Stimulated activated CD4-positive, alpha-beta T cell treated with anti-CD3 and anti-CD28 coated beads, Interleukin-4, amount 100 ng/mL, for 1 hour (primary cell): ENCODE data around the gene TGFBR2.
A peak's percentile ranks its signal among the peaks of the same experiment; 100 is the strongest.

Experiments used
- DNase-seq: peaks from one replicate; pipeline ENCODE4 v3.0.0-alpha.2; 2020

The TGFBR2 gene

GRCh38 chr3:30606301-30607031 lies at the start of gene TGFBR2:
Gene TGFBR2 (plus strand): TSS chr3:30606601. CDS start chr3:30606884, 283 bp downstream.
- DNase-seq = peak; percentile 83

- DNase-seq = no peak
These were observed 48.6 kb upstream of the TGFBR2 start for GRCh38 chr3:30557746-30558303.

GRCh38 chr3:30563956-30564355 lies 42.4 kb upstream of the TGFBR2 start:
- DNase-seq = no peak

- no peak for DNase-seq
These were observed 39.2 kb upstream of the TGFBR2 start for GRCh38 chr3:30567139-30567753.

GRCh38 chr3:30576946-30577345 lies 29.5 kb upstream of the TGFBR2 start:
- DNase-seq = no peak

GRCh38 chr3:30577788-30578187 lies 28.6 kb upstream of the TGFBR2 start:
- no peak for DNase-seq

- DNase-seq = no peak
These were observed 27.9 kb upstream of the TGFBR2 start for GRCh38 chr3:30578479-30578878.

- no peak for DNase-seq
These were observed 27.3 kb upstream of the TGFBR2 start for GRCh38 chr3:30578986-30579579.

GRCh38 chr3:30581067-30581585 lies 25.3 kb upstream of the TGFBR2 start:
- no peak for DNase-seq

- DNase-seq = no peak
These were observed 24.4 kb upstream of the TGFBR2 start for GRCh38 chr3:30581982-30582381.

GRCh38 chr3:30583973-30584372 lies 22.4 kb upstream of the TGFBR2 start:
- no peak for DNase-seq

- DNase-seq = no peak
These were observed 20.7 kb upstream of the TGFBR2 start for GRCh38 chr3:30585654-30586053.

GRCh38 chr3:30586096-30586805 lies 20.1 kb upstream of the TGFBR2 start:
- DNase-seq = no peak

- no peak for DNase-seq
These were observed 19.5 kb upstream of the TGFBR2 start for GRCh38 chr3:30586806-30587486.

GRCh38 chr3:30587904-30588303 lies 18.5 kb upstream of the TGFBR2 start:
- no peak for DNase-seq

GRCh38 chr3:30596152-30596551 lies 10.2 kb upstream of the TGFBR2 start:
- DNase-seq = no peak

GRCh38 chr3:30597131-30597768 lies 9.2 kb upstream of the TGFBR2 start:
- no peak for DNase-seq

- DNase-seq = no peak
These were observed 8.6 kb upstream of the TGFBR2 start for GRCh38 chr3:30597769-30598134.

- no peak for DNase-seq
These were observed 7.5 kb upstream of the TGFBR2 start for GRCh38 chr3:30598668-30599545.

- no peak for DNase-seq
These were observed 5.8 kb upstream of the TGFBR2 start for GRCh38 chr3:30600572-30600971.

- no peak for DNase-seq
These were observed 3.5 kb upstream of the TGFBR2 start for GRCh38 chr3:30602946-30603345.
